HG03039 (cell line): ENCODE measurements around the gene TEPSIN.

ENCODE experiments used
- ATAC-seq: cut with Tn5 transposase; IDR thresholded peaks from one replicate; pipeline ENCODE4 v1.9.1; 2021; ENCODE audit warnings: mild to moderate bottlenecking, moderate library complexity; ENCODE audit not compliant: unreplicated experiment

The TEPSIN gene

DNA sequence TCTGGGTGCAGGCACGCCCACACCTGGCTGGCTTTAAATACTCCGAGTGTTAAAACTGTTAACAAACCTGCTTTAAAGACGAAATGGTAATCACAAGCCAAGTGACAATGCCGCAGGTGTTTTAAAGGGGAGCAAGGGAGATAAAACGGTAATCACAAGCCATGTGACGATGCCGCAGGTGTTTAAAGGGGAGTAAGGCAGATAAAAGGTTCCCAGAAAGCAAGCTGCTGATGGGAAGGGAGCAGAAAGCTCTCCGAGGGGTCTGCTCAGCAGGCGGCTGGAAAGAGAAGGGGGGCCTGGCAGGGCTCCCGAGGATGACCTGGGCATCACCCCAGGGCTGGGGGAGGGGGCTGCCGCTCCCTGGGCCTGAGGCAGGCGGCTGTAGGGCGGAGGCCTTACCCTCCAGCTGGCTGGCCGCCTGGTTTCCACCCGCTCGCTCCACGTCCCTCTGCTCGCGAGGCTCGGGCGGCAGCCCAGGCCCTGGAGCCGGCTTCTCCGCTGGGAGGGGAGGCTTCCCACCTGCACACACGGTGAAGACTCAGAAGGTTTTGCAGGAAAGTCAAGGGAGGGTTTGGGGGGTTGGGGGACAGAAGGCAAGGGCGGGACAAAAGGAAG lies 12.3 kb upstream of the TEPSIN start:
- ATAC-seq: no peak

DNA sequence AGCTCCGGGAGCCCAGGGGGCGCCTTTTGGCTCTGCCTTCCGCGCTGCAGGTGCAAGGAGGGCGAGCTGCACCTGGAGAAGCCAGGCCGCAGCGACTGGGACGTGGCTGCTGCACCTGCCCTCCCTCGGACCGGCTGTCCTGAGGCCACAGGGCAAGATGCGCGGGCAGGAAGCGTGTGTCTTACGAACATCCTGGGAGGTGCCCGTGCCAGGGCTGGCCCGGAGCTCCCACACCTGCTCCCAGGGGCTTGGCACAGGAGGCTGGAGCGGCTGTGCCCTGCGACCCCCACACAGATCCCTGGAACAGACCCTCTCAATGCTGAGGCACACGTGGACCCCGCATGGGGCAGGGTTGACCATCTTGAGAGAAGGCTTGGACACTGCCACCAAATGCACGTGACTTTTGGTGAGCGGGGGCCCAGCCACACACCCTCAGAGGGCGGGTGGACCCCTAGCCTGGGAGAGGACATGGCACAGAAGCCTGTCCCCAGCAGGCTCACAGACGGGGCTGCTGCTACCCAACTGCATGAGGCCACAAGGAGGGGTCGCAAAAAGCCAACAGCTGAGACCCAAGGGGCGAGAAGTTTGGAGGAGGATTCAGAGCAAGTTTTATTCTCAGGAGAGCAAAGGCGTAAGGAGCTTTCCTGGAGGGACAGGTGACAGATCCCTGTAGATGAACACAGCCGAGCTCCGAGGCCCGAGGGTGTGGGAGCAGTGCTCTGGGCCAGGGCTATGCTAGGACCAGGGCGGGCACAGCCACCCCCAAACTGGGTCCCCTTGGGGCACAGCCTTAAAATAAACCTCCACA lies 11.6 kb upstream of the TEPSIN start:
- ATAC-seq: no peak

DNA sequence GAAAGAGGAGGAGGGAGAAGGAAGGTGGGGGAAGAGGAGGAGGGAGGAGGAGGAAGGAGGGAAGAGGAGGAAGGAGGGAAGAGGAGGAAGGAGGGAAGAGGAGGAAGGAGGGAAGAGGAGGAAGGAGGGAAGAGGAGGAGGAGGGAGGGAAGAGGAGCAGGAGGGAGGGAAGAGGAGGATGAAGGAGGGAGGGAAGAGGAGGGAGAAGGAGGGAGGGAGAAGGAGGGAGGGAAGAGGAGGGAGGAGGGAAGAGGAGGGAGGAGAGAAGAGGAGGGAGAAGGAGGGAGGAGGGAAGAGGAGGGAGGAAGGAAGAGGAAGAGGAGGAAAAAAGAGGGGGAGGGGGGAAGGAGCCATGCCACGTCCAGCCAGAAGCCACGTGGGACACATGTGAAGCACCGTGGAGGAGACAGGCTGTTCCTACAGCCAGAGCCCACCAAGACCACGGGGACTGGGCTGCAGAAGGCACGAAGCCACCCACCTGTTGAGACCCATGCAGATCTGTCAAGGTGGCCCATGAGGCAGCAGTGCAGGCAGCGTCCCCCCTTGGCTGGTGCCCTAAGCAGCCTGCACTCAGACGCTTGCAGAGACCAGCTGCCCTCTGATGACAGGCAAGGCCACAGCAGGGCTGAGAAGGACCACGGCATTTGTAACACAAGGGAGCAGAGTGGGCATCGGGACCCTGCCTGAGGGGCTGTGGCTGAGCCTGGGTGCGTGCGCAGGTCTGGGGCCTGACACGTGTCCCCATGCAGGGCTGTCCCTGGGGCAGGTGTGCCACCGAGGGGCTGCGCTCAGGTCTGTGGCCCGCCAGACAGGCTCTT lies 10.6 kb upstream of the TEPSIN start:
- no peak for ATAC-seq

GRCh38 chr17:81248649-81249048 lies 9.8 kb upstream of the TEPSIN start:
- ATAC-seq: no peak

DNA sequence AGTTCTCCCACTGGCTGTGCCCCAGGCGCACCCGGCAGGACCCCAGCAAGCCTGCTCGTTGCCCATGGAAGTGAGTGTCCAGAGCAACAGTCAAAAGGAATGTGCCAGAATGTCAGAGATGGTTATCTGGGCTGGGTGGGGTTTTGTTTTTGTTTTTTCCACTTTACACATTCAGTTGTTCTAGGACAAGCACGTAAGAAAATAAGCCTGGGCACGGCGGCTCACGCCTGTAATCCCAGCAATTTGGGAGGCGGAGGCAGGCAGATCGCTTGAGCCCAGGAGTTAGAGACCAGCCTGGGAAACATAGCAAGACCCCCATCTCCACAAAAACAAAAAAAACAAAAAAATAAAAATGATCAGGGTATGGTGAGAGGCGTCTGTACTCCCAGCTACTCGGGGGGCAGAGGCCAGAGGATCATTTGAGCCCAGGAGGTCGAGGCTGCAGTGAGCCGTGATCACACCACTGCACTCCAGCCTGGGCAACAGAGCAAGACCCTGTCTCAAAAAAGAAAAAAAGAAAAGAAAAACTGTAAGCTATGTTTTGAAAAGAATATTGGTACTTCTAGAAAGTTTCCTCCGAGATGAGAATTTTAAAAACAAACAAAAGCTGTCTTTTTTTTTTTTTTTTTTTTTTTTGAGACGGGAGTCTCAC lies 8.6 kb upstream of the TEPSIN start:
- ATAC-seq: no peak

- no peak for ATAC-seq
These were observed 8.0 kb upstream of the TEPSIN start for GRCh38 chr17:81246679-81247338.

DNA sequence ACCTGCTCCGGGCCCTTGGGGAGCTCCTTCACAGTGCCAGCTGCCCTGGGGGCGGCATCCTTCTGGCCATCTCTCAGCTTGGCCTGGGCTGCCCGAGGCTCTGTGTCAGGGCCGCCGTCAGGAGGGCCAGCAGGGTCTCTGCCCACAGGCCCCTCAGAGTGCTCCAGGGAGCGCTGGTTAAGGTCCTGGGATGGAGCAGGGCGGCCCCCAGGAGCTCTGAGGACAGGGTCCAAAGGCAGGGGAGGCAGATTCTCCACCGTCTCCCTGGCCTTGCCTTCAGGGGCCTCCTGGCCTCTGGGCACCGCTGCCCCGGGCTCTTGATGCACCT lies 7.5 kb upstream of the TEPSIN start:
- no peak for ATAC-seq

GRCh38 chr17:81245665-81246342 lies 6.9 kb upstream of the TEPSIN start:
- no peak for ATAC-seq

DNA sequence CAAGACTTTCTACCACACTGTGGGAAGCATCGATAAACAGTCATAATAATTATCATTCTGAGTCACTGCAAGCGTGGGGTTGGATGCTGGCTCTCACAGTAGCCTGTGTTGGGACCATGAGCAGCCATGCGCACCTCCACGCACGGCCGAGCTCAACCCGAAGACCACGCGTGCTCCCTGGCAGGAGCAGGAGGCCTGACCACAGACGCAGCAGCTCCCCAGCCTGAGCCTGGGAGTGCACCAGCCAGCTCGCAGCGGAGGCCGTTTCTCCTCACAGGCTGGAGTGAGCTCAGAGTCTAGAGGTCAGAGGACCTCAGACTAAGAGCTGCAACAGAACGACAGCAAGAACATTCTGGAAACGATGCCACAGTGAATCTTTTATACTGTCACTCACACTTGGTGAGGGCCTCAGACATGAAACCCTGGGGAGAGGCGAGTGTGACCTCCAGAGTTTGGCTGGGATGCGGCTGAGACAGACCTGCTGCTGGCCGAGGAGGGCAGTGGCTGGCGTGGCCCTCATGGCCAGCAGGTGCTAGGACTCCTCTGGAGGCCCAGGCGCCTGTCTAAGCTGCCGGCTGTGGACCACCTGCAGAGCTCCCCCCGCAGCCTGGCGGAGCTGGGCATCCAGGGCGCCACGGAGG lies 6.3 kb upstream of the TEPSIN start:
- no peak for ATAC-seq

GRCh38 chr17:81244358-81245023 lies 5.6 kb upstream of the TEPSIN start:
- ATAC-seq: no peak

DNA sequence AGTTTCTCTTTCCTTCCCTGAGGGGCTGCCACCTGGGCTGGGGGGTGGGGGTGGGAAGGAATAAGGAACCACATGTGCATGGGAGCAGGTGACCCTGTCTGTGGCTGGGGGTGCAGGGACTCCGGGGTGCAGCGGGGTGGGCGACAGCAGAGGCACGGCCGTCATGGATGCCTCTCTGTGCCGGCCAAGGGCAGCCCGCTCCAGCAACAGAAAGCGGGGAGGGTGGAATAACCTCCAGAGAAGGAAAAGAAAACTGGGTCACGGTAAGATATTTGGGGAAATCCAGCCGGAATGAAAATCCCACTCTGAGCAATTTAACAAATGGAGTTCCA lies 4.4 kb upstream of the TEPSIN start:
- ATAC-seq: no peak

- ATAC-seq: no peak
These were observed 3.8 kb upstream of the TEPSIN start for GRCh38 chr17:81242421-81243332.

GRCh38 chr17:81241648-81242420 lies 3.0 kb upstream of the TEPSIN start:
- ATAC-seq: no peak

DNA sequence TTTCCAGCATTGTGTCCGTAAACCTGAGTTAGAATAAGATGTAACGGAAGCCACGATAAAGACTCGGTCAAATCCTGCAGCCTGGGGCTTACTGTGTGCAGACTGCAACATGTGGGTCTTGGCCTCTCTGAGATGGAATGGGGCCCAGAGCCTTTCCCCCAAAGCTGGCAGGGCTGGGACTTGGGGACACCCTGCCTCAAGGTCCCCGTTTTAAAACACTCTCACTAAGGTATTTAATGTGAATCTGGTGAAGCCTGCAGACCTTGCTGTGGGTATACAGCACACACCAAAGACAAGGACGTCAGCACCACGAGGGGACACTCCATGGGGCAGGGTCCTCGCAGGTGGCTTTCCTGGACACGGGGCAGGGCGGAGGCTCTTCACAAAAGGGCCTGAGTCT lies 2.3 kb upstream of the TEPSIN start:
- no peak for ATAC-seq

DNA sequence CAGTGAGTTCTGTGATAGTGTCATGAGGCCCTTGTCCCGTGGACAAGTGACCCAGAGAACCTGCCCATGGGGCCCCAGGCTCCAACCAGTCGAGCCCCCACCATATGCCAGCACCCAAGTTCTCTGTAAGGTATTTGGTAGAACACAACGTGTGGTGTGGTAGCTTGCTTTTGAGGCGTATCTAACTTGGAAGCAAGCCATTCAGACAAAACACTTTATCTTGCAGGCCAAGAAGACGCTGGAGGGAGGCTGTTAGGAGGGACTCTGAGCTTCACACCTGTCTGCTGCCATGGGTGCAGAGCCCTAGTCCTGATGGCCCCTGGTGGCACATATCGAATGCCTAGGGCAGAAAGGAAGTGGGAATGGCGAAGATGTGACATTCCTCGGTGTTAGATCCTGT lies 1.9 kb upstream of the TEPSIN start:
- ATAC-seq: no peak

DNA sequence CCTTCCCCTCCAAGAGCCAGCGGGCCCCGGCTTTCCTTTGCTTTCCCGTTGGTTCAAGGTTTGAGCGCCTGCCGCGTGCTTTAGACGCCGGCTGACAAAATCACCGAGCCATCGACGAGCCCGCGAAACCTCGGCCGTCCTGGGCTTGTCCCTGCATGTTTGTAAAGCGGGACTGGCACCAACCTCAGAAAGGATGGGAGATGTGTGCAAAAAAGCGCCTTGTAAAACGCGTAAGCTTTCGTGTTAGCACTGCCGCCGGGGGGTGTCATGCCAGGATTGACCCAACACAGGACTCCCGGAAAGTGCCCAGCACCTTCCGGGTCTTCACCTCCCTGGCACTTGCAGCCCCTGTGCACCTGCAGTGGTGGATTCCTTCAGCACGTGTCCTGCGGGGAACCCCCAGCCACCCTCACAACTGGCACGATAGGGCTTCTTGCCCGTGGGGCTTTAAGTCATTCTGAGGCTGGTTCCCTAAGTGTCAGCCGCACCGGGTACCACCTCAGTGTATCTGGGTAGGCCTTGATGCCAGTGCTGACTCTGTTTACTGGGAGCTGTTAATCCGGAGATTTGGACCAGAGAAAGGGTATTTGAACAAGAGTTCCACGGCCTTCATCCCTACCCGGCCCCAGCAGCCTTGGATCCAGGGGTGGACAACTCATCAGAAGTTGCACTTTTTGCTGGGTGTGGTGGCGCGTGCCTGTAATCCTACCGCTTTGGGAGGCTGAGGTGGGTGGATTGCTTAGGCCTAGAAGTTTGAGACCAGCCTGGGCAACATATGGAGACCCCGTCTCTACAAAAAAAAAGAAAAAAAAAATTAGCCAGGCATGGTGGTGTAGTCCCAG lies 1.1 kb upstream of the TEPSIN start:
- no peak for ATAC-seq

DNA sequence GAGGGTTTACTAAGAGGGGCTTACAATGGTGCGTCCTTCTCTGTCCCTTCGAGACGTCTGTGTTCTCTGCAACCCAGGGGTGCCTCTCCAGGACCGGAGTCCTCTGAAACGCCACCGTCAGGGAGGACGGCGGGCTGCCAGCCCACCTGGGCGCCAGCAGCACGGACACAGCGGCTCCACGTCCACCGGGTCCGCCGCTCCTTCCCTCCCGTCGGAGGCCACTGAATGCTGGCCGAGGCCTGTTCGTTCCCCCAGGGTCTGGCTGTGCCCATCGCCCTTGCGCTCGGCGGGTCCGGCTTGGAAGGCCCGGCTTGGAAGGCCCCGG lies 403 bp downstream of the TEPSIN start:
- peak; percentile 1 for ATAC-seq
